ENCODE results near the gene CRYBB1.
A peak's percentile ranks its signal among the peaks of the same experiment; 100 is the strongest.

CRYBB1 gene

GRCh38 chr22:26617271-26618199 is at the start of gene CRYBB1:
CRYBB1 (minus strand) TSS chr22:26618027; CDS start chr22:26616319, 1,708 bp downstream.
- no peak for DNase-seq (ENCODE audit: low read depth, low spot score)

DNA sequence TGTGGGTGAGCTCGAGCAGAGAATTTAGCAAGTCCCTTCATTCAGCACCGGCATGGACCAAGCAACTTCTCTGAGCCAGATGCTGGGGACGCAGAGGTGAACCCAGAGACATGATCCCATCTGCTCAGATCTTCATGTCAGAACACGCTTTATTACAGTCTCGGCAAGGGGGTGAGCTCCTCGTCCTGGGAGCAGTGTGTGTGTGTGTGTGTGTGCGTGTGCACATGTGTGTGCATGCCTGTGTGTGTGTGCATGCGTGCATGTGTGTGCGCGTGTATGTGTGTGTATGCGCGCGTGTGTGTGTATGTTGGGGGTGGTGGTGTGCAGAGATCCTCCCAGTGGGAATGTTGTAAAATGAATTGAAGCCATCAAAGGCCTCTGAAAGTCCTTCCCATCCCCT is 49.3 kb upstream of the CRYBB1 start:
- DNase-seq (ENCODE audit: low read depth, low spot score), result no peak

- DNase-seq (ENCODE audit: low read depth, low spot score), result no peak
Measured at GRCh38 chr22:26665813-26666231, 48.0 kb upstream of the CRYBB1 start.

- no peak for DNase-seq (ENCODE audit: low read depth, low spot score)
Measured at GRCh38 chr22:26663374-26663923, 45.6 kb upstream of the CRYBB1 start.

GRCh38 chr22:26662160-26662559 is 44.3 kb upstream of the CRYBB1 start:
- no peak for DNase-seq (ENCODE audit: low read depth, low spot score)

- DNase-seq (ENCODE audit: low read depth, low spot score), result peak; percentile 57
Measured at GRCh38 chr22:26660961-26661578, 43.2 kb upstream of the CRYBB1 start.

DNA sequence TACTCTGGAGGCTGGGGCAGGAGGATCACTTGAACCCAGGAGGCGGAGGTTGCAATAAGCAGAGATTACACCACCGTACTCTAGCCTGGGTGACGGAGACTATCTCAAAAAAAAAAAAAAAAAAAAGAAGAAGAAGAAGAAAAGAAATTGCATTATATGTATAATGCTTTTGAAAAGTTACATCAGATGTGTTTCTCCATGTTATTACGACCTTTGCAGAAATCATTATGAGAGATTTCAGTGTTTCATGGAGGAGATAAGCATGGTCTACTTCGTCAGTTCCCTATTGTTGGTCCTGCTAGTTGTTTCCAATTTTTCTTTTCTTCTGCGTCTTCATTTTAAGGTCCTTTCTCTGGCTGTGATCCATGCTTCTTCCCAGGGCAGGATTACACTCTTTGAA is 42.5 kb upstream of the CRYBB1 start:
- DNase-seq (ENCODE audit: low read depth, low spot score), result no peak

GRCh38 chr22:26658671-26659478 is 41.0 kb upstream of the CRYBB1 start:
- DNase-seq (ENCODE audit: low read depth, low spot score), result peak; percentile 94

DNA sequence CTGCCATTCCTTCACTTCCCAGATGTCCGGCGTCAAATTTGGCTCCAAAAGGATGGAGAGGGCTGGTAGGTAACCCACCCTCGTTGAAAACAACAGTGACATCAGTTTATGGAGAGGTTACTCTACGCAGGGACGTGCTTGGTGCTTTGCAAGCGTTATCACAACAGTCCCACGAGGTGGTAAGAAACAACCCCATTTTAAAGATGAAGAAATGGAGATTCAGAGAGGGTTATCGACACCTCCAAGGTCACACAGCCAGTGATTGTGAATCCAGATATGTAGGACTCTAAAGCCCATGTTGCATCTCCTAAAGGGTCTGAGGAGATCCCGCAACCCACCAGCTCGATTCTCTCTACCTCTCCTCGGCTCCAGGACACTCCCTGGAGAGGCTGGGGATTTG is 40.3 kb upstream of the CRYBB1 start:
- DNase-seq (ENCODE audit: low read depth, low spot score), result no peak

- peak; percentile 40 for DNase-seq (ENCODE audit: low read depth, low spot score)
Measured at GRCh38 chr22:26656891-26657851, 39.3 kb upstream of the CRYBB1 start, which contains the start of gene MIAT. MIAT (plus strand) TSS chr22:26657588.

- no peak for DNase-seq (ENCODE audit: low read depth, low spot score)
Measured at GRCh38 chr22:26651815-26652214, 34.0 kb upstream of the CRYBB1 start.

DNA sequence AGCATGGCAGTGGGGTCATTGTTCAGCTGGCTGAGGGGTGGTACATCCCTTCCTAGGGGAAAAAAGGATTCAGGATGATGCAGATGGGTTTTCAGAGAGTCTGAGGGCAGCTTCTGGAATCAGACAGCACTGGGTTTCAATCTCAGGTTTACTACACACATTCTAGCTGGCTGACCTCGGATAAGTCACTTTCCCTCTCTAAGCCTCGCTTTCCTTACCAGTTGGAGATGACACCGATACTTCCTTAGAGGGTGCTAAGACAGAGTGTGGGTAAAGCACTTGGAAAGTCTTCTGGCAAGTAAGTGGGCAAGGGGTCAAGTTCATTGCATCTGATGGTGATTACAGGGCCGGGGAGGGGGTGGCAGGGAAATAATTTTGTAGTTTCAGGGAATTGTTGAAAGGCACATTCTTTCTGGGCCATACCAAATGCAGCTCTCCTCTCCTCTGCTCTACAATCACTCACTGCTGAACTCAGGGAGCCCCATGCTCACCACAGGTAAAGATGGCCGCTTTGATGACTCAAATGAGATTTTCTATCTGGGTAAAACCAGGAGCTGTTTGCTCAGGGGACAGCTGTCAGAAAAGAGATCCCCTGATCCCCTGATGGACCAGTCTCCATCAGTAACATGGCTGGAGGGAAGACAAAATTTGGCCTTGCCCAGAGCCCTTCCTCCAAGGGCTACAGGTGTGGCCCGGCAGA is 33.0 kb upstream of the CRYBB1 start:
- no peak for DNase-seq (ENCODE audit: low read depth, low spot score)

- DNase-seq (ENCODE audit: low read depth, low spot score), result no peak
Measured at GRCh38 chr22:26648528-26649388, 30.9 kb upstream of the CRYBB1 start.

DNA sequence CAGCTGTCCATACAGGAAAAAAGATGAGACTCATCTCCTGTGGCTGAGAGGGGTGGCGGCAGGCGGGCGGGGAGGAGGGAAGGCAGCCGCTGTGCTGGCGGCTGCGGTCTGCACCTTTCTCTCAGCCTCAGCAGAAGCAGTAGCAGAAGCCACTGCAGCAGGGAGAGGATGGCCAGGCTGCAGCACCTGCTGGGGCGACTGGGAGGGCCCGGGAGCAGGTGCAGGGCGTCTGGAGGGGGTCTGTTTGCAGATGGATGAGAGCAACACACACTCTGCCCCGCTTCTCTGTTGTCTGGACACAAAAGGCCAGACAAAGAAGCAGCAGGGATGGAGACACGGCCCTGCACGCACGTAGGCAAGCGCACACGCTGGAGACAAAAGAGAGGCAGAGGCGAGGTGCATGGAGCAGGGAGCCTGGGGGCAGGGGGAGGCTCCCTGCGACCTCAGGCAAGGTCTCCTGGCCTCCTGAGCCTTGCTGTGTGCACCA is 30.2 kb upstream of the CRYBB1 start:
- peak; percentile 91 for DNase-seq (ENCODE audit: low read depth, low spot score)

- no peak for DNase-seq (ENCODE audit: low read depth, low spot score)
Measured at GRCh38 chr22:26646158-26646557, 28.3 kb upstream of the CRYBB1 start.

- DNase-seq (ENCODE audit: low read depth, low spot score), result peak; percentile 16
Measured at GRCh38 chr22:26643418-26644100, 25.7 kb upstream of the CRYBB1 start.

DNA sequence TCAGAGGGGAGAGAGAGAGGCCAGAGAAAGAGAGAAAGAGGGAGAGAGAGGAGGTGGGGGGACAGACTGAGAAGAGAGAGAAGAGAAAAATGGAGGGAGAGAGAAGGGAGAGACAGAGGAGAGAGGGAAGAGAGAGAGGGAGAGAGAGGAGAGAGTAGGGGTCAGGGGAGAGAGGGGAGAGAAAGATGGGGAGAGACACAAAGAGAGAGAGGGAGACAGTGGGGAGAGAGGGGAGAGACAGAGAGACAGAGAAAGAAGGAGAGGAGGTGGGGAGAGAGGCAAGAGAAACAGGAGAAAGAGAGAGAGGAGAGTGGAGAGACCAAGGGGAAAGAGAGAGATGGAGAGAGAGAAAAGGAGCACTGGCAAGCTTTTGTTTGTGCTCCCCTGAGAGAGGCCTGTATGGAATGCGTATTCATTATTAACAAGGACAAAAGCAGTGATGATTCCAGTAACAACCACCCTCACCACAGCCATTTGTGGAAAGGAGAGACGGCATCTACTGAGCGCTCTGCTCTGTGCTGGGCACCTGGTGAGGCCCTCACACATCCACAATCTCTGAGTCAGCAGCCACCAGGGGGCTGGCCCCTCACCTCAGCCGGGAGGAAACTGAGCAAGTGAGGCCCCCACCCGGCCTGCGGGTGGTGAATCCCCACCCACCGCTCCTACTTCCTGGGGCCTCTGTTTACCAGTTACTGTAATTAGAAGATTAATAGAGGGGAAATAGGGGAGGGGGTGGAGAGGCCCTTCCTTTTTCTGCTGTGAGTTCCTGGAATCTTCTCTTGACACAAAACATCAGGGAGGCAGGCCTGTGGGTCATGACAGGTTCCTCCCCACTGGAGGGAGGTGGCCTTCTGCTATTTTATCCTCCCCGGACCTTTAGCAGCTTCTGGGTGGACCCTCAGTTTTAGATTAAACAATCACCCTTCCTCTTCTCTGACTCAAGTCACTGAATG is 24.9 kb upstream of the CRYBB1 start:
- peak; percentile 59 for DNase-seq (ENCODE audit: low read depth, low spot score)
